SK-N-MC (cell line): ENCODE data around the gene EAF1.

Experiments used
- EZH2 ChIP-seq: fragments of 200-600 bp; sonication (generic); IDR thresholded peaks from one replicate; pipeline ENCODE4 v1.6.1; 2017; ENCODE audit warnings: antibody characterized with exemption
- FOXP2 ChIP-seq: optimal IDR thresholded peaks from 2 replicates; pipeline ENCODE3; 2011; ENCODE audit warnings: mild to moderate bottlenecking, moderate library complexity; ENCODE audit not compliant: insufficient read depth; ENCODE audit errors: extremely low read length, control extremely low read depth
- POLR2AphosphoS5 ChIP-seq: IDR thresholded peaks from 2 replicates; pipeline ENCODE4 v1.6.1; 2012; ENCODE audit warnings: mild to moderate bottlenecking, low read depth, low read length, borderline replicate concordance

DNA sequence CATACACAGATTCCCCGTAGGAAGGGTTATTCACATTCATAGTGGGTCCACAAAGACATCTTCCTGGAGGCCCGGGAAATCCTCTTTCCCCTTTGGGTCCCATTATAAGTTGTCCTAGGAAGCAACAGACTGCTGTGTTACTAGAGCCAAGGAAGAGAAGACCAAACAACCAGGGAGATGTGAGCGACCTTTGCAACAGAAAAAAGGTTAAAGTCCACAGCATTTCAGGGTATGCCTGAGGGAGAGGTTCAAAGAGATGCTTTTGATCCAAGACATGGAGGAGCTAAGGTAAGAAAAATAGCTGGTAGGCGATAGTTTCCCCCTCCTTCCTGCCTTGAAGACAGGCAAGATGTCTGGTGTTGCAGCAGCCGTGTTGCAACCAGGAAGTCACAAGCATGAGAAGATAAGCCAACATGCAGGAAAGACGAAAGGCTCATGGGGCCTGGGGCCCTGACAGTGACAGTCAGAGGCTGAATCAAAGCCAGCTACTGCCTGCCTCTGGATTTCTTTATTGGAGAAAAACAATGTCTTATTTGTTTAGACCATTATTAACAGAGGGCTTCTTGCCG is 30.9 kb downstream of the EAF1 start:
- no peak for TF ChIP-seq EZH2
- no peak for TF ChIP-seq POLR2AphosphoS5
- no peak for TF ChIP-seq FOXP2
